T47D (cell line): ENCODE data around the gene GNA12.

Experiments used
- DNase-seq, 2 experiments: peaks; one replicate each; pipeline versions ENCODE4 v3.0.0 to v3.0.0-alpha.2; 2011 to 2012; ENCODE audit warnings: low read depth in 1 of 2, low spot score in 1 of 2
- JUND ChIP-seq: IDR thresholded peaks from 2 replicates; pipeline ENCODE4 v1.6.1; 2012; ENCODE audit warnings: low read depth
- in situ Hi-C: cut with HindIII; loops from 2 replicates; pipeline ENCODE4 v1.10.0; 2016; ENCODE audit warnings: low sequenced_read_pairs, low pct_unique_long_range_greater_than_20kb

GNA12 gene

GRCh38 chr7:2807845-2808772 lies 36.0 kb downstream of the GNA12 start:
- no peak for TF ChIP-seq JUND
- in situ Hi-C loops: no loop called here
- DNase-seq: no peak

GRCh38 chr7:2807460-2807844 lies 36.7 kb downstream of the GNA12 start:
- TF ChIP-seq JUND: no peak
- no peak for DNase-seq
- in situ Hi-C loops: no loop called here

- TF ChIP-seq JUND: no peak
- DNase-seq: no peak
- in situ Hi-C loops: no loop called here
These were observed 37.5 kb downstream of the GNA12 start for GRCh38 chr7:2806571-2806970.

GRCh38 chr7:2805213-2805944 lies 38.7 kb downstream of the GNA12 start:
- in situ Hi-C loops: no loop called here

GRCh38 chr7:2804227-2804763 lies 39.8 kb downstream of the GNA12 start:
- in situ Hi-C loops: no loop called here
- DNase-seq: no peak
- no peak for TF ChIP-seq JUND

More at GRCh38 chr7:2805213-2805944, 38.7 kb downstream of the GNA12 start:
- no peak for DNase-seq
- TF ChIP-seq JUND: no peak

GRCh38 chr7:2803755-2804154 lies 40.4 kb downstream of the GNA12 start:
- no peak for DNase-seq
- in situ Hi-C loops: no loop called here
- TF ChIP-seq JUND: no peak

GRCh38 chr7:2803342-2803692 lies 40.8 kb downstream of the GNA12 start:
- TF ChIP-seq JUND: no peak
- in situ Hi-C loops: no loop called here
- DNase-seq: no peak

GRCh38 chr7:2802504-2803341 lies 41.4 kb downstream of the GNA12 start:
- in situ Hi-C loops: no loop called here
- DNase-seq: peak; percentile 30 to 62
- no peak for TF ChIP-seq JUND

GRCh38 chr7:2802101-2802500 lies 42.0 kb downstream of the GNA12 start:
- in situ Hi-C loops: no loop called here
- TF ChIP-seq JUND: peak; percentile 60
- DNase-seq: peak; percentile 30 to 36

- in situ Hi-C loops: no loop called here
- DNase-seq: peak; percentile 31 to 47
- no peak for TF ChIP-seq JUND
These were observed 43.0 kb downstream of the GNA12 start for GRCh38 chr7:2800931-2801688.

GRCh38 chr7:2800220-2800930 lies 43.7 kb downstream of the GNA12 start:
- no peak for TF ChIP-seq JUND
- in situ Hi-C loops: no loop called here
- no peak for DNase-seq

- TF ChIP-seq JUND: no peak
These were observed 44.9 kb downstream of the GNA12 start for GRCh38 chr7:2799253-2799652.

More at GRCh38 chr7:2799253-2799652, 44.9 kb downstream of the GNA12 start:
- in situ Hi-C loops: no loop called here
- no peak for DNase-seq
